IMR-90 (cell line): ENCODE measurements around the gene CEP68. TPM values are rescaled to one million over a fixed set of nuclear protein-coding genes. Genes with fewer than 3 reads are reported as not detected.
A peak's percentile ranks its signal among the peaks of the same experiment; 100 is the strongest.

ENCODE experiments used
- ATAC-seq: fragments of 200-7000 bp; cut with Tn5 transposase; 2 replicates; pipeline ENCODE4 v1.9.1; 2020; ENCODE audit warnings: low read depth, mild to moderate bottlenecking, moderate library complexity
- BruUV-seq: library from RNA; stranded (reverse); fragments of 400-500 nt; replicated peaks from 2 replicates; lab custom pipeline; 2021; lab: Mats Ljungman, UMichigan
- CTCF ChIA-PET: fragments of 300-600 bp; formaldehyde crosslinking; extraction: SDS; loops from one replicate; lab custom pipeline; 2021; ENCODE audit warnings: antibody characterized with exemption; lab: Yijun Ruan, JAX
- POLR2A ChIA-PET: fragments of 300-600 bp; sonication (Branson Sonifier 250); formaldehyde crosslinking; loops from one replicate; lab custom pipeline; 2022; ENCODE audit warnings: antibody characterized with exemption; ENCODE audit not compliant: unreplicated experiment; lab: Charles Lee
- DNase-seq: peaks from one replicate; pipeline ENCODE4 v3.0.0; 2013
- H2AFZ ChIP-seq: replicated peaks from 2 replicates; pipeline ENCODE3; 2013; ENCODE audit warnings: low read length, mild to moderate bottlenecking; ENCODE audit not compliant: poor library complexity
- H2AK5ac ChIP-seq: 2 replicates; pipeline ENCODE4 v1.6.1; 2013; ENCODE audit warnings: low read depth, low read length, inconsistent platforms
- H2AK9ac ChIP-seq: replicated peaks from 2 replicates; pipeline ENCODE3; 2013; ENCODE audit warnings: mild to moderate bottlenecking, low read depth, low read length, moderate library complexity; ENCODE audit not compliant: poor library complexity
- H2BK120ac ChIP-seq: 2 replicates; pipeline ENCODE4 v1.6.1; 2013; ENCODE audit warnings: low read depth, low read length, inconsistent platforms
- H2BK15ac ChIP-seq: 3 replicates; pipeline ENCODE4 v1.6.1; 2013; ENCODE audit warnings: low read depth, low read length, inconsistent platforms
- H2BK20ac ChIP-seq: 2 replicates; pipeline ENCODE4 v1.6.1; 2013; ENCODE audit warnings: low read depth, mild to moderate bottlenecking, inconsistent platforms, low read length, moderate library complexity
- H2BK5ac ChIP-seq: 2 replicates; pipeline ENCODE4 v1.6.1; 2013; ENCODE audit warnings: mild to moderate bottlenecking, low read depth, low read length, inconsistent platforms; ENCODE audit not compliant: poor library complexity, severe bottlenecking
- H3K14ac ChIP-seq: replicated peaks from 2 replicates; pipeline ENCODE4 v1.6.1; 2013; ENCODE audit warnings: low read depth, low read length, inconsistent platforms
- H3K18ac ChIP-seq: 2 replicates; pipeline ENCODE4 v1.6.1; 2013; ENCODE audit warnings: low read depth, low read length, control low read depth
- H3K23ac ChIP-seq: 2 replicates; pipeline ENCODE4 v1.6.1; 2013; ENCODE audit warnings: low read depth, low read length, inconsistent platforms
- H3K27ac ChIP-seq: 2 replicates; pipeline ENCODE4 v1.5.1; 2013; ENCODE audit warnings: mild to moderate bottlenecking, control low read depth, low read length; ENCODE audit not compliant: insufficient read depth
- H3K27me3 ChIP-seq: 2 replicates; pipeline ENCODE4 v1.6.1; 2013; ENCODE audit warnings: low read length; ENCODE audit not compliant: control insufficient read depth, insufficient read depth
- H3K36me3 ChIP-seq: 2 replicates; pipeline ENCODE4 v1.6.1; 2013; ENCODE audit warnings: low read length, mixed read lengths; ENCODE audit not compliant: control insufficient read depth, insufficient read depth
- H3K4ac ChIP-seq: 2 replicates; pipeline ENCODE4 v1.6.1; 2013; ENCODE audit warnings: low read depth, low read length, inconsistent platforms
- H3K4me1 ChIP-seq: 2 replicates; pipeline ENCODE4 v1.6.1; 2013; ENCODE audit warnings: low read length, mixed read lengths; ENCODE audit not compliant: control insufficient read depth, insufficient read depth
- H3K4me2 ChIP-seq: 2 replicates; pipeline ENCODE4 v1.6.1; 2013; ENCODE audit warnings: low read depth, mild to moderate bottlenecking, control low read depth, low read length, moderate library complexity
- H3K4me3 ChIP-seq: 2 replicates; pipeline ENCODE4 v1.5.1; 2013; ENCODE audit warnings: low read depth, mild to moderate bottlenecking, control low read depth, low read length, moderate library complexity; ENCODE audit not compliant: insufficient read depth
- H3K56ac ChIP-seq: 2 replicates; pipeline ENCODE4 v1.6.1; 2013; ENCODE audit warnings: low read length, inconsistent platforms; ENCODE audit not compliant: insufficient read depth; ENCODE audit errors: extremely low read depth
- H3K79me1 ChIP-seq, 2 experiments: 2 replicates each; pipeline ENCODE4 v1.6.1; 2013; ENCODE audit warnings: low read length in 2 of 2, inconsistent platforms in 1 of 2, low read depth in 1 of 2
- H3K9ac ChIP-seq: 2 replicates; pipeline ENCODE4 v1.6.1; 2013; ENCODE audit warnings: low read depth, low read length, control low read depth
- H3K9me1 ChIP-seq: 2 replicates; pipeline ENCODE4 v1.6.1; 2013; ENCODE audit warnings: low read length, inconsistent platforms; ENCODE audit not compliant: insufficient read depth
- H3K9me3 ChIP-seq: 2 replicates; pipeline ENCODE4 v1.6.1; 2013; ENCODE audit warnings: low read length; ENCODE audit not compliant: control insufficient read depth, insufficient read depth
- H4K20me1 ChIP-seq: 2 replicates; pipeline ENCODE4 v1.6.1; 2013; ENCODE audit warnings: low read length, inconsistent platforms; ENCODE audit not compliant: insufficient read depth
- H4K5ac ChIP-seq: 2 replicates; pipeline ENCODE4 v1.6.1; 2013; ENCODE audit warnings: mild to moderate bottlenecking, low read depth, low read length, control low read depth
- H4K8ac ChIP-seq, 2 experiments: 2 replicates each; pipeline ENCODE4 v1.6.1; 2013; ENCODE audit warnings: low read depth in 2 of 2, low read length in 2 of 2, control low read depth in 1 of 2, inconsistent platforms in 1 of 2
- H4K91ac ChIP-seq: 2 replicates; pipeline ENCODE4 v1.6.1; 2013; ENCODE audit warnings: low read depth, low read length, inconsistent platforms; ENCODE audit not compliant: insufficient read depth
- BHLHE40 ChIP-seq: fragments of 150-350 bp; IDR thresholded peaks from 2 replicates; pipeline ENCODE4 v1.6.1; 2016; ENCODE audit warnings: mild to moderate bottlenecking, low read depth, low read length
- ELK1 ChIP-seq: fragments of 150-350 bp; IDR thresholded peaks from 2 replicates; pipeline ENCODE4 v1.6.1; 2016; ENCODE audit warnings: low read depth, mild to moderate bottlenecking, low read length, moderate library complexity, borderline replicate concordance
- MAZ ChIP-seq: IDR thresholded peaks from 2 replicates; pipeline ENCODE4 v1.6.1; 2012; ENCODE audit warnings: low read depth, mild to moderate bottlenecking, low read length, improper control_type of control experiment, moderate library complexity, borderline replicate concordance
- MXI1 ChIP-seq: IDR thresholded peaks from 2 replicates; pipeline ENCODE4 v1.6.1; 2012; ENCODE audit warnings: low read depth, mild to moderate bottlenecking, low read length, moderate library complexity, borderline replicate concordance
- NFE2L2 ChIP-seq: fragments of 150-350 bp; IDR thresholded peaks from 2 replicates; pipeline ENCODE4 v1.6.1; 2016; ENCODE audit warnings: low read depth, mild to moderate bottlenecking, low read length
- POLR2A ChIP-seq: IDR thresholded peaks from 2 replicates; pipeline ENCODE4 v1.6.1; 2012; ENCODE audit warnings: mild to moderate bottlenecking, low read depth, low read length
- RAD21 ChIP-seq: IDR thresholded peaks from 2 replicates; pipeline ENCODE4 v1.6.1; 2012; ENCODE audit warnings: low read length, improper control_type of control experiment
- RCOR1 ChIP-seq: IDR thresholded peaks from 2 replicates; pipeline ENCODE4 v1.6.1; 2012; ENCODE audit warnings: mild to moderate bottlenecking, low read length, improper control_type of control experiment; ENCODE audit not compliant: insufficient replicate concordance
- RFX5 ChIP-seq: IDR thresholded peaks from 2 replicates; pipeline ENCODE4 v1.8.0; 2012; ENCODE audit warnings: low read depth, mild to moderate bottlenecking, low read length, moderate library complexity
- SMC3 ChIP-seq: fragments of 150-350 bp; IDR thresholded peaks from 2 replicates; pipeline ENCODE4 v1.6.1; 2016; ENCODE audit warnings: low read depth, mild to moderate bottlenecking, antibody characterized with exemption, low read length, moderate library complexity
- USF2 ChIP-seq: fragments of 150-350 bp; IDR thresholded peaks from 2 replicates; pipeline ENCODE4 v1.6.1; 2017; ENCODE audit warnings: mild to moderate bottlenecking, antibody characterized with exemption, low read length, low read depth
- WGBS, 2 experiments: methylation state at CpG; one replicate each; pipeline versions ENCODE4 v1.1.5 to v1.1.7; 2013; ENCODE audit warnings: missing lambda C conversion rate in 2 of 2; ENCODE audit not compliant: insufficient read length in 1 of 2; ENCODE audit errors: extremely low coverage in 2 of 2; 5-methylcytosine and 5-hydroxymethylcytosine counted together
- dilution Hi-C: fragments of 300-500 bp; cut with HindIII; formaldehyde crosslinking; loops from one replicate; pipeline ENCODE4 v1.14.3; 2018; ENCODE audit warnings: low sequenced_read_pairs; ENCODE audit not compliant: unreplicated experiment
- in situ Hi-C: fragments of 300-500 bp; cut with MboI; formaldehyde crosslinking; loops from 3 replicates; pipeline ENCODE4 v1.14.3; 2019; ENCODE audit warnings: low sequenced_read_pairs, inconsistent platforms, mixed read lengths
- intact Hi-C: fragments of 100-400 bp; cut with micrococcal nuclease; formaldehyde crosslinking; loops from 2 replicates; pipeline ENCODE4 v1.10.0; 2022
- polyA plus RNA-seq, 3 experiments: library from polyadenylated mRNA; depleted of rRNA; stranded (reverse); fragments of >200 nt; gene quantifications; 2 replicates each; pipeline ENCODE4 v1.2.3, GENCODE V29; 2012; ENCODE audit warnings: low replicate concordance in 1 of 3
- total RNA-seq: library from RNA; depleted of rRNA; stranded (reverse); fragments of >200 nt; gene quantifications from 2 replicates; pipeline ENCODE4 v1.2.3, GENCODE V29; 2012

Gene CEP68
- total and polyA plus RNA-seq, 2 of the 4 experiments (the other 2 are of a cell fraction) = 5.5 to 5.6 TPM

- peak overlapping the region; percentile 66 for H3K23ac ChIP-seq
- H4K8ac ChIP-seq = peak overlapping the region in 1 of 2 experiments; percentile 66; a peak in 2 of 4 replicates
- no peak overlapping the region for H4K5ac ChIP-seq
- H3K27ac ChIP-seq = no peak overlapping the region
- intact Hi-C loops (no loop called here), in situ Hi-C loops (loop anchor here (25.0 kb wide), 1 partner anchor 505 kb away; no protein-coding TSS in a partner anchor), dilution Hi-C loops (no loop called here)
- no peak overlapping the region for H2BK20ac ChIP-seq
- H3K9me3 ChIP-seq = no peaks in the 10 kb centered on the region
- peak overlapping the region; percentile 6; the same call in 1 of the 2 replicates for H2AK5ac ChIP-seq
- H3K27me3 ChIP-seq = no peaks in the 10 kb centered on the region
- H4K20me1 ChIP-seq = peaks cover 8% of the 10 kb centered on the region
- H3K36me3 ChIP-seq = peaks cover 2% of the 10 kb centered on the region; the same call in 1 of the 2 replicates
- H3K14ac ChIP-seq = peak overlapping the region; percentile 88
- H3K4ac ChIP-seq = no peak overlapping the region; the same call in 1 of the 2 replicates
- H3K4me2 ChIP-seq = peak overlapping the region; percentile 87
- no peak overlapping the region for H2BK5ac ChIP-seq
- ATAC-seq (no peak), DNase-seq (peak; percentile 39)
- peak overlapping the region; percentile 84 for H2AK9ac ChIP-seq
- no peaks in the 10 kb centered on the region for H3K9me1 ChIP-seq
- no peak overlapping the region for H2BK15ac ChIP-seq
- H3K18ac ChIP-seq = no peak overlapping the region
- H3K4me3 ChIP-seq = peak overlapping the region; percentile 49
- H3K9ac ChIP-seq = peak overlapping the region; percentile 79
- peaks cover 2% of the 10 kb centered on the region for H3K4me1 ChIP-seq
- WGBS, 2 experiments = 59% methylated on average over 2 of the region's 6 CpGs; no CpG with 5 or more reads in 1 of the 2 experiments
- peak overlapping the region; percentile 80; the same call in 1 of the 2 replicates for H3K56ac ChIP-seq
- no peak overlapping the region for H2AFZ ChIP-seq
- H4K91ac ChIP-seq = no peak overlapping the region
- BruUV-seq = no TSS peak
- H3K79me1 ChIP-seq = peaks cover 13 to 49% of the 10 kb centered on the region in 2 experiments
- CTCF ChIA-PET = interaction anchor here (0.6 to 2.3 kb wide), 2 partner anchors 112 to 537 kb away, joined by 3 to 7 read pairs; no protein-coding TSS in a partner anchor
- POLR2A ChIA-PET = no interaction called here
- H2BK120ac ChIP-seq = no peak overlapping the region
- no peak for TF ChIP-seq MAZ
- no peak for TF ChIP-seq NFE2L2
- no peak for TF ChIP-seq ELK1
- TF ChIP-seq SMC3 = no peak
- TF ChIP-seq USF2 = no peak
- TF ChIP-seq BHLHE40 = no peak
- TF ChIP-seq RAD21 = no peak
- TF ChIP-seq RCOR1 = no peak
- TF ChIP-seq RFX5 = no peak
- TF ChIP-seq POLR2A = no peak
- TF ChIP-seq MXI1 = no peak
Measured at GRCh38 chr2:65057391-65058052, 1.3 kb downstream of the CEP68 start.
